ENCODE data around the gene CCDC180.

Gene CCDC180

DNA sequence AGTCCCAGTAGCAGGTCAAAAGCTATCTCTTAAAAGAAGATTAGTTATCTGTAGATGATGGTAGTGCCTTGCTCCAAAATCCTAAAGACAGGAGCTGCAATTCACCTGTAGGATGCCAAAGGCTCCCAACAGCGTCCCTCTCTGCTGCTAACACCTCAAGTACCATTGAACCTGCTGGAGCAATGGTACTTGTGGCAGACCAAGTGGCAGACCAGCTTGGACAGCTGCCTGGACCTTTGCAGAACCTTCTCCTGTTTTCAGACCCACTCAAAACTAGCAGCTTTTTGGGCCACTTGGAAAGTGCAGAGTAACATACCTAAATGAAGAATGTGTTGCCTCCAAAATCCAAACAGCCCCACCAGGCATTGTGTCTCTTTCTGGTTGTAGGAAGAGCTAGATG is 6.9 kb upstream of the CCDC180 start:
- TF ChIP-seq, protein P1, sequence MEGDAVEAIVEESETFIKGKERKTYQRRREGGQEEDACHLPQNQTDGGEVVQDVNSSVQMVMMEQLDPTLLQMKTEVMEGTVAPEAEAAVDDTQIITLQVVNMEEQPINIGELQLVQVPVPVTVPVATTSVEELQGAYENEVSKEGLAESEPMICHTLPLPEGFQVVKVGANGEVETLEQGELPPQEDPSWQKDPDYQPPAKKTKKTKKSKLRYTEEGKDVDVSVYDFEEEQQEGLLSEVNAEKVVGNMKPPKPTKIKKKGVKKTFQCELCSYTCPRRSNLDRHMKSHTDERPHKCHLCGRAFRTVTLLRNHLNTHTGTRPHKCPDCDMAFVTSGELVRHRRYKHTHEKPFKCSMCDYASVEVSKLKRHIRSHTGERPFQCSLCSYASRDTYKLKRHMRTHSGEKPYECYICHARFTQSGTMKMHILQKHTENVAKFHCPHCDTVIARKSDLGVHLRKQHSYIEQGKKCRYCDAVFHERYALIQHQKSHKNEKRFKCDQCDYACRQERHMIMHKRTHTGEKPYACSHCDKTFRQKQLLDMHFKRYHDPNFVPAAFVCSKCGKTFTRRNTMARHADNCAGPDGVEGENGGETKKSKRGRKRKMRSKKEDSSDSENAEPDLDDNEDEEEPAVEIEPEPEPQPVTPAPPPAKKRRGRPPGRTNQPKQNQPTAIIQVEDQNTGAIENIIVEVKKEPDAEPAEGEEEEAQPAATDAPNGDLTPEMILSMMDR (IDR thresholded peaks at IDR 0.05; ENCODE audit: low read depth, low read length, missing control alignments): no peak
- DNase-seq (ENCODE audit: low read depth): no peak
- no peak overlapping the region for H3K4me3 ChIP-seq (ENCODE audit: low read depth, low read length)

DNA sequence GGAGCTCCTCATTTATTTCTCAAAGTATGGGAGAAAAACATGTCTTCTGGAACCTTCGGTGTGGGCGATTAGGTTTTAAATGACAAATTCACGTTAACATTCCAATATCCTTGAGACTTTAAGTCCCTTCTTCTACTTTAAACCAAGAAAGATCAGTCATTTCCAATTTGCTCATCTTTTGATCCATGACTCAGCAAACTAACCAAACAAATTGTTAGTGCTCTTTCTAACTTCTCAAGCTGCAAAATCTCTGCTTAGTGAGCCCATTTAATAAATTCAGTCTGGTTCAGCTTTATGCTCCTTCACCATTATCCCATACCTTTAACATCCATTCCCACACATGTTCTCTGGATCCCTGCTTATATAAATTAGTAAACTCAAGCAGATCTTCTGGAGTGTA is 5.5 kb upstream of the CCDC180 start:
- no peak overlapping the region for H3K4me3 ChIP-seq (ENCODE audit: low read depth, low read length)
- TF ChIP-seq, protein P1 (IDR thresholded peaks at IDR 0.05; ENCODE audit: low read depth, low read length, missing control alignments): no peak
- no peak for DNase-seq (ENCODE audit: low read depth)

DNA sequence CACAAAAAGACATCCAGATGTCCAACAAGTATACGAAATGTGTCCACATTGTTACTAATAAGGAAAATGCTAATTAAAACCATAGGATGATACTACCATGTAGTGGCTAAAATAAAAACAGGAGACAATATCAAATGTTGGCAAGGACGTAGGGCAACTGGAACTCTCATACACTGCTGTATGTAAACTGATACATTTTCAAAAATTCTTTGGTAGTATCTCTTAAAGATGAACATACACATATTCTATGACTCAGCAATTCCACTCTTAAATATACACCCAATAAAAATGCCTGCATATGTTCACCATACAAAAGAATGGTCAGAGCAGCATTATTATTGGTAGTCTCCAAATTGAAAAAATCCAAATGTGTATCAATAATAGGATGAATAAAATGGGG is 2.9 kb upstream of the CCDC180 start:
- TF ChIP-seq, protein P1 (IDR thresholded peaks at IDR 0.05; ENCODE audit: low read depth, low read length, missing control alignments): no peak
- no peak overlapping the region for H3K4me3 ChIP-seq (ENCODE audit: low read depth, low read length)
- DNase-seq (ENCODE audit: low read depth): no peak

DNA sequence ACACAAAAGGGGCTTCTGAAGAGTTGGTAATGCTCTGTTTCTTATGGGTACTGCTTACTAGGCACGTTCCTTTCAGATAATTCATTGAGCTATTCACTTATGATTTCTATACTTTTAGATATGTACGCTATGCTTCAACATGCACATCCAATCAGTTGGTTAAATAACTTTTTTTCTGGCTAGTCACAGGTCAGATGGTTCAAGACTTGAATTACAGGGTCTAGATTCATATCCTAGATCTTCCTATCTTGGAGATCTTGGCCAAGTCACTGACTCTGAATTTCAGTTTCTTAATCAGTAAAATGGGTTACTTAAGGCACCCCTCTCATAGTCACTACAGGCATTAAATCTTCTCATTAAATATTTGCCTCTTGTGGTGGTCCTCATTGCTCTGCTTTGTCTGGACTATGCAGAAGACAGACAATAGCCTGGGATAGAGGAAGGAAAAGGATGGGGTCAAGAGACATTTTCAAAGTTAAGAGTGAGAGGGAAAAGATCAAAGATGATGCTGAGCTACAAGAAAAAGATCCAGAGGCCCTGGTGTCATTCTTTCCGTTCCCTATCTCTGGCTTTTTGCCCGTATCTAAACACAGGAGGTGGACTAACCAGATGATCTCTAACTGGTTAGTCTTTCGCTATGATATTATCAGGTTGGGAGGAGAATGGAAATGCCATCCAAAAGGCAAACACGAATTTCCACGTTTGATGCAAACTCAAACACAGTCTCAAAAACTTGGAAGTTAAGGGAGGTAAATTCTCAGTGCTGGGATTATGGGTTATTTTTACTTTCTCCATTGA is 1.8 kb upstream of the CCDC180 start:
- TF ChIP-seq, protein P1 (IDR thresholded peaks at IDR 0.05; ENCODE audit: low read depth, low read length, missing control alignments): no peak
- DNase-seq (ENCODE audit: low read depth): no peak
- no peak overlapping the region for H3K4me3 ChIP-seq (ENCODE audit: low read depth, low read length)

DNA sequence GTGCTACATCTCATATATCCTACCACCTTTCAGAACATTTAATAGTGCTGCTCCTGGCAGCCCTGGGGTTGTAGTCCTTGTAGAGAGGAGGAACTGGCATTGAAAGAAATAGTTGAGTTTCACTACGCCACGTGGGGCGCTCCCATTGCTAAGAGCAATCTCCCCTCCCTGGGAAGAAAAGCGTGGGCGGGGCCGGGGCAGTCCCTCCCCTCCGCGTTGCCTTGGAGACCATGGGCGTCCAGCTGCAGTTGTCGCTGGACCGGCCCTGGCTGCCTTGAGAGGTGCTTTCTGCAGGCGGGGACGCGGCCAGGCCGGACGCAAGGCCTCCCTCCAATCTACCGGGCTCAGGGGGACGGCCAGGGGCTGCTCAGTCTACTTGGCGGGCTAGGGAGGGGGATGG is 368 bp upstream of the CCDC180 start:
- no peak for DNase-seq (ENCODE audit: low read depth)
- H3K4me3 ChIP-seq (ENCODE audit: low read depth, low read length): no peak overlapping the region
- TF ChIP-seq, protein P1 (IDR thresholded peaks at IDR 0.05; ENCODE audit: low read depth, low read length, missing control alignments): no peak

DNA sequence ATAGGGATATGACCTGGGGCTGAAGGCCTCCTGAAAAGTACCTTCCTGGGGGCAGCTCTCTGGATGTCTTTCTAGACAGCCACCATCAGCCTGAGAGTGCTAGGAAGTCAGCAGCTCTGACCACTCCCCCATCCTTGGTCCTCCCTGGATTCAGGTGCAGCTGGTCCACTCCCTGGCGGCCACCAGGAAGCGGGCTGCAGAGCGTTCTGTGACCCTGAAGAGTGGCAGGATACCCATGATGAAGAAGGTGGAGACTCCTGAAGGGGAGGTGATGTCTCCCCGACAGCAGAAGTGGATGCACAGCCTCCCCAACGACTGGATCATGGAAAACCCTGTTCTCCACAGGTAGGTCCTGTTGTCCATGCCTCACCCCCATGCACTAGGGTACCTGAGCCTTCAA is 1.8 kb downstream of the CCDC180 start:
- TF ChIP-seq, protein P1 (IDR thresholded peaks at IDR 0.05; ENCODE audit: low read depth, low read length, missing control alignments): no peak
- H3K4me3 ChIP-seq (ENCODE audit: low read depth, low read length): no peak overlapping the region
- no peak for DNase-seq (ENCODE audit: low read depth)

DNA sequence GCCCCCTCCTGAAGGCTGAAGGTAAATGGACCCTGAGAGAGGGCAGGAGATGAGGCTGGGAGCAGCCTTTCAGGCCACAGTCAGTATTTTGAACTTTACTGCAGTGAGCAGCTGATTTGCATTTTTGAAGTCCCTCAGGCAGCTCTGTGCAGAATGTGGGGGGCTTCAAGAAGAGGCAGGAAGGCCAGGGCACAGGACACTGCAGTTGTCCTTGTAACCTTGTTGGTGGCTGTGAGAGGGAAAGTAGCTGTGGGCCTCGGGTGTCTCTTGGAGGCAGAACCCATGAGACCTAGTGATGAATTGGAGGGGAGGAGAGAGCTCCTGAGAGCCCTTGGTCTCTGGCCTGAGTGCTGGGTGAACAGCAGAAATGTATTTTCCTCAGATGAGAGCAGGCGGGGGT is 2.6 kb downstream of the CCDC180 start:
- TF ChIP-seq, protein P1 (IDR thresholded peaks at IDR 0.05; ENCODE audit: low read depth, low read length, missing control alignments): no peak
- no peak for DNase-seq (ENCODE audit: low read depth)
- H3K4me3 ChIP-seq (ENCODE audit: low read depth, low read length): no peak overlapping the region

Measured in GM12864 (cell line).